SK-N-SH (cell line): Measurements from ENCODE around the gene CDKAL1. TPM values are rescaled to one million over a fixed set of nuclear protein-coding genes. Genes with fewer than 3 reads are reported as not detected.
A peak's percentile ranks its signal among the peaks of the same experiment; 100 is the strongest.
"Not testable (repeated sequence)": the region's sequence is repeated elsewhere in the genome, so short reads cannot be mapped to it uniquely, and the experiment has no call there.

Experiments used
- CTCF ChIA-PET: fragments of 300-600, 350-600 bp; formaldehyde crosslinking; extraction: SDS; loops from one replicate; lab custom pipeline; 2021; lab: Yijun Ruan, JAX
- POLR2A ChIA-PET: fragments of 350-600 bp; sonication (Branson Sonifier 250); formaldehyde crosslinking; extraction: SDS; loops from one replicate; lab custom pipeline; 2020; ENCODE audit warnings: antibody characterized with exemption, inconsistent platforms; lab: Yijun Ruan, JAX
- DNase-seq: peaks from one replicate; pipeline ENCODE4 v3.0.0; 2012
- H2AFZ ChIP-seq: fragments of 200-600 bp; sonication (generic); 2 replicates; pipeline ENCODE4 v1.8.1; 2016; ENCODE audit warnings: antibody characterized with exemption, mild to moderate bottlenecking, low read depth
- H3F3A ChIP-seq: fragments of 200-600 bp; sonication (generic); replicated peaks from 2 replicates; pipeline ENCODE3; 2016; ENCODE audit warnings: antibody characterized with exemption, mild to moderate bottlenecking; ENCODE audit not compliant: insufficient read depth
- H3K27ac ChIP-seq, 2 experiments: fragments of 200-500 bp in 1 of 2; fragments of 200-600 bp in 1 of 2; sonication (Bioruptor generic) in 1 of 2; sonication (generic), shearing (Covaris generic) in 1 of 2; 2 replicates each; pipeline versions ENCODE4 v1.5.1 to v1.6.1; 2014 to 2016; ENCODE audit warnings: low read depth in 2 of 2, inconsistent platforms in 1 of 2, low read length in 1 of 2, mild to moderate bottlenecking in 1 of 2, mixed read lengths in 1 of 2
- H3K27me3 ChIP-seq: fragments of 200-600 bp; sonication (generic), shearing (Covaris generic); 2 replicates; pipeline ENCODE4 v1.6.1; 2016; ENCODE audit warnings: mixed run types; ENCODE audit not compliant: insufficient read depth
- H3K36me3 ChIP-seq, 2 experiments: fragments of 200-500 bp in 1 of 2; fragments of 200-600 bp in 1 of 2; sonication (Bioruptor generic) in 1 of 2; sonication (generic) in 1 of 2; replicated peaks in 1 of 2; 2 replicates each; pipeline versions ENCODE3 to v1.5.1; 2014 to 2016; ENCODE audit warnings: low read length in 1 of 2, mild to moderate bottlenecking in 1 of 2; ENCODE audit not compliant: insufficient read depth in 2 of 2, control insufficient read depth in 1 of 2
- H3K4me1 ChIP-seq, 2 experiments: fragments of 200-500 bp in 1 of 2; fragments of 200-600 bp in 1 of 2; sonication (Bioruptor generic) in 1 of 2; sonication (generic), shearing (Covaris generic) in 1 of 2; 2 replicates each; pipeline versions ENCODE4 v1.5.1 to v1.6.1; 2014 to 2016; ENCODE audit warnings: low read depth in 1 of 2, low read length in 1 of 2, mixed run types in 1 of 2; ENCODE audit not compliant: insufficient read depth in 2 of 2, control insufficient read depth in 1 of 2
- H3K4me2 ChIP-seq: fragments of 200-600 bp; sonication (generic), shearing (Covaris generic); 2 replicates; pipeline ENCODE4 v1.6.1; 2017; ENCODE audit warnings: mixed run types
- H3K4me3 ChIP-seq, 2 experiments: fragments of 200-500 bp in 1 of 2; fragments of 200-600 bp in 1 of 2; sonication (Bioruptor generic) in 1 of 2; sonication (generic), shearing (Covaris generic) in 1 of 2; 2 replicates each; pipeline versions ENCODE4 v1.5.1 to v1.8.1; 2014 to 2016; ENCODE audit warnings: low read depth in 2 of 2, inconsistent platforms in 1 of 2, low read length in 1 of 2, mild to moderate bottlenecking in 1 of 2, mixed read lengths in 1 of 2, moderate library complexity in 1 of 2
- H3K79me2 ChIP-seq: fragments of 200-600 bp; sonication (generic); 2 replicates; pipeline ENCODE4 v1.8.1; 2017; ENCODE audit warnings: mild to moderate bottlenecking; ENCODE audit not compliant: insufficient read depth
- H3K9ac ChIP-seq: fragments of 200-600 bp; sonication (generic); 2 replicates; pipeline ENCODE4 v1.6.1; 2017; ENCODE audit warnings: mixed run types
- H3K9me2 ChIP-seq: fragments of 200-600 bp; sonication (generic); 2 replicates; pipeline ENCODE4 v1.6.1; 2017; ENCODE audit warnings: mixed run types
- H3K9me3 ChIP-seq: fragments of 200-600 bp; sonication (generic); 2 replicates; pipeline ENCODE4 v1.6.1; 2017; ENCODE audit warnings: mixed run types, mild to moderate bottlenecking, moderate library complexity
- H4K20me1 ChIP-seq: fragments of 200-600 bp; sonication (generic); 2 replicates; pipeline ENCODE4 v1.6.1; 2017; ENCODE audit warnings: mild to moderate bottlenecking, mixed run types; ENCODE audit not compliant: insufficient read depth
- RCOR1 ChIP-seq: fragments of 150-350 bp; IDR thresholded peaks from 2 replicates; pipeline ENCODE4 v1.6.1; 2017; ENCODE audit warnings: antibody characterized with exemption, low read length
- TCF12 ChIP-seq: IDR thresholded peaks from 2 replicates; pipeline ENCODE4 v1.4.0; 2012
- WGBS: methylation state at CpG from one replicate; pipeline ENCODE4 v1.1.6; 2017; ENCODE audit warnings: low lambda C conversion rate; 5-methylcytosine and 5-hydroxymethylcytosine counted together
- polyA plus RNA-seq, 3 experiments: library from polyadenylated mRNA; depleted of rRNA; stranded (reverse); fragments of >200 nt; gene quantifications; 2 replicates each; pipeline ENCODE4 v1.2.3, GENCODE V29; 2012
- TF ChIP-seq, protein P1 (sequence below): IDR thresholded peaks from 2 replicates; pipeline ENCODE4 v1.6.1; 2012; ENCODE audit warnings: mild to moderate bottlenecking, low read depth, low read length, moderate library complexity
- TF ChIP-seq, protein P2 (sequence below): IDR thresholded peaks from 2 replicates; pipeline ENCODE4 v1.4.0; 2012; ENCODE audit warnings: low read depth, borderline replicate concordance
- TF ChIP-seq, protein P3 (sequence below): IDR thresholded peaks from 2 replicates; pipeline ENCODE4; 2012

Gene CDKAL1
- polyA plus RNA-seq, 1 of the 3 experiments (the other 2 are of a cell fraction), result 2.6 TPM

DNA sequence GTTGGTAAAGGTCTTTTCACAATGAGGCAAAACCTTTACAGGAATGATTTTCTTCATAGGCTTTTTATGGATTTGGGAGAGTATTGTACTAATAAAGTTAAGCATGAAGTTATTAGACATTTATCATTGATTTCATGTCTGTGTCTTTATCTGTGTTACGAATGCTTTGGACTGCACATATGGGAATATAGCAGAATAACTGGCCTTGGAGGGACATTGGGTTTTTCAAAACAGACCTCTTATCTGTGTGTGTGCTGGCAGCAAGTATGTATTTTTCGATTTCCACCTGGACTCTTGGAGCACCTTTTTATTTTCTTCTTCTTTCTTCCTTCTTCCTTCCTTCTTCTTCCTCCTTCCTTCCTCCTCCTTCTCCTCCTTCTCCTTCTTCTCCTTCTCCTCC, 74.6 kb downstream of the CDKAL1 start (continued):
- TF ChIP-seq, protein P1, sequence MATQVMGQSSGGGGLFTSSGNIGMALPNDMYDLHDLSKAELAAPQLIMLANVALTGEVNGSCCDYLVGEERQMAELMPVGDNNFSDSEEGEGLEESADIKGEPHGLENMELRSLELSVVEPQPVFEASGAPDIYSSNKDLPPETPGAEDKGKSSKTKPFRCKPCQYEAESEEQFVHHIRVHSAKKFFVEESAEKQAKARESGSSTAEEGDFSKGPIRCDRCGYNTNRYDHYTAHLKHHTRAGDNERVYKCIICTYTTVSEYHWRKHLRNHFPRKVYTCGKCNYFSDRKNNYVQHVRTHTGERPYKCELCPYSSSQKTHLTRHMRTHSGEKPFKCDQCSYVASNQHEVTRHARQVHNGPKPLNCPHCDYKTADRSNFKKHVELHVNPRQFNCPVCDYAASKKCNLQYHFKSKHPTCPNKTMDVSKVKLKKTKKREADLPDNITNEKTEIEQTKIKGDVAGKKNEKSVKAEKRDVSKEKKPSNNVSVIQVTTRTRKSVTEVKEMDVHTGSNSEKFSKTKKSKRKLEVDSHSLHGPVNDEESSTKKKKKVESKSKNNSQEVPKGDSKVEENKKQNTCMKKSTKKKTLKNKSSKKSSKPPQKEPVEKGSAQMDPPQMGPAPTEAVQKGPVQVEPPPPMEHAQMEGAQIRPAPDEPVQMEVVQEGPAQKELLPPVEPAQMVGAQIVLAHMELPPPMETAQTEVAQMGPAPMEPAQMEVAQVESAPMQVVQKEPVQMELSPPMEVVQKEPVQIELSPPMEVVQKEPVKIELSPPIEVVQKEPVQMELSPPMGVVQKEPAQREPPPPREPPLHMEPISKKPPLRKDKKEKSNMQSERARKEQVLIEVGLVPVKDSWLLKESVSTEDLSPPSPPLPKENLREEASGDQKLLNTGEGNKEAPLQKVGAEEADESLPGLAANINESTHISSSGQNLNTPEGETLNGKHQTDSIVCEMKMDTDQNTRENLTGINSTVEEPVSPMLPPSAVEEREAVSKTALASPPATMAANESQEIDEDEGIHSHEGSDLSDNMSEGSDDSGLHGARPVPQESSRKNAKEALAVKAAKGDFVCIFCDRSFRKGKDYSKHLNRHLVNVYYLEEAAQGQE, result no peak
- no peak for TF ChIP-seq RCOR1

DNA sequence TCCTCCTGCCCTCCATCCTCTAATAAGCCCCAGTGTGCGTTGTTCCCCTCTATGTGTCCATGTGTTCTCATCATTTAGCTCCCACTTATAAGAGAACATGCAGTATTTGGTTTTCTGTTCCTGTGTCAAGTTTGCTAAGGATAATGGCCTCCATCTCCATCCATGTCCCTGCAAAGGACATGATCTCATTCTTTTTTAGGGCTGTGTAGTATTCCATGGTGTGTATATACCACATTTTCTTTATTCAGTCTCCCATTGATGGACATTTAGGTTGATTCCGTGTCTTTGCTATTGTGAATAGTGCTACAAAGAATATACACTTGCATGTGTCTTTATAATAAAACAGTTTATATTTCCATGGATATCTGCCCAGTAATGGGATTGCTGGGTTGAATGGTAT, 75.7 kb downstream of the CDKAL1 start:
- H2AFZ ChIP-seq, H4K20me1 ChIP-seq, H3K9ac ChIP-seq, H3F3A ChIP-seq, H3K27ac ChIP-seq, POLR2A ChIA-PET, H3K4me3 ChIP-seq, DNase-seq, H3K9me3 ChIP-seq, H3K36me3 ChIP-seq, CTCF ChIA-PET, H3K4me2 ChIP-seq, H3K9me2 ChIP-seq, H3K4me1 ChIP-seq, H3K79me2 ChIP-seq, H3K27me3 ChIP-seq: not testable (repeated sequence)
- 97% methylated on average over 2 of the region's 2 CpGs for WGBS

DNA sequence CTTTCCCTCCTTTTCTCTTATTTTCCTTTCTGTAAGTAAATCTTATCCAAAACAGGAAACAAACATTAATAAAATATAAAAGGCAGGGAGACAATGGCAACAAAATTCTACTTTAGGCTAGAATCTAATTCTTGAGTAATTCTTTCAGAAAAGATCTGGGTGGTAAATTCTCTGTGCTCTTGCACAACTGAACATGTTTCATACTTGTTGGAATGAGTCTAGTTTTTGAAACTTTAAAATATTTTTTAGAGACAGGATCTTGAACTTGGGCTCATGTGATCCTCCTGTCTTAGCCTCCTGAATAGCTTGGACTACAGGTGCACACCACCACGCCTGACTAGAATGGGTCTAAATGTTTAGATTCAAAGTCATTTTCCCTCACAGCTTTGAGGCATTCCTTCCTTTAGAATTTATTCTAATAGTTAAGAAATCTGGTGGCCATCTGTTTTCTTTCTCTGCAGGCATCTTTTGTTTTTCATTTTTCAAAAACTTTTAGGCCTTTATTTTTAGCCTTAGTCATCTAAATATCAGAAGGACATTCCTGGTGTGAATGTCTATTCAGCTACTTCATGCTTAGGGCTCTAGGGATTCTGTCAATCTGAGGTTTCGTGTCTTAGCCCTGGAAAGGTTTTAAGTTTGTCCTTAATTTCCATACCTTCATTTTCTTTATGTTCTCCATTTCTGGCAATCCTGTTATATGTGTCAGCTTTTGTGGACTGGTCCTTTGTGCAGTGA, 76.5 kb downstream of the CDKAL1 start:
- no peaks in the 10 kb centered on the region for H4K20me1 ChIP-seq
- 91% methylated on average over 2 of the region's 2 CpGs for WGBS
- no peaks in the 10 kb centered on the region for H3K4me1 ChIP-seq
- H3K9me2 ChIP-seq, result 0 out of 2 replicates have a peak, but pooled peaks cover 5% of the 10 kb centered on the region
- H2AFZ ChIP-seq, result no peak overlapping the region
- DNase-seq, result no peak
- peaks cover 4% of the 10 kb centered on the region for H3F3A ChIP-seq
- no peaks in the 10 kb centered on the region for H3K79me2 ChIP-seq
- H3K9ac ChIP-seq, result no peak overlapping the region
- 0 out of 4 replicates have a peak overlapping the region, but pooled peaks of 1 of the 2 experiments have one; percentile 24 for H3K27ac ChIP-seq
- H3K36me3 ChIP-seq, result no peaks in the 10 kb centered on the region
- H3K4me2 ChIP-seq, result no peak overlapping the region
- no peak overlapping the region for H3K4me3 ChIP-seq
- POLR2A ChIA-PET, result no interaction called here
- H3K27me3 ChIP-seq, result no peaks in the 10 kb centered on the region
- no peaks in the 10 kb centered on the region for H3K9me3 ChIP-seq
- TF ChIP-seq TCF12, result peak; percentile 47; the same call in 1 of the 2 replicates
- TF ChIP-seq, protein P2, sequence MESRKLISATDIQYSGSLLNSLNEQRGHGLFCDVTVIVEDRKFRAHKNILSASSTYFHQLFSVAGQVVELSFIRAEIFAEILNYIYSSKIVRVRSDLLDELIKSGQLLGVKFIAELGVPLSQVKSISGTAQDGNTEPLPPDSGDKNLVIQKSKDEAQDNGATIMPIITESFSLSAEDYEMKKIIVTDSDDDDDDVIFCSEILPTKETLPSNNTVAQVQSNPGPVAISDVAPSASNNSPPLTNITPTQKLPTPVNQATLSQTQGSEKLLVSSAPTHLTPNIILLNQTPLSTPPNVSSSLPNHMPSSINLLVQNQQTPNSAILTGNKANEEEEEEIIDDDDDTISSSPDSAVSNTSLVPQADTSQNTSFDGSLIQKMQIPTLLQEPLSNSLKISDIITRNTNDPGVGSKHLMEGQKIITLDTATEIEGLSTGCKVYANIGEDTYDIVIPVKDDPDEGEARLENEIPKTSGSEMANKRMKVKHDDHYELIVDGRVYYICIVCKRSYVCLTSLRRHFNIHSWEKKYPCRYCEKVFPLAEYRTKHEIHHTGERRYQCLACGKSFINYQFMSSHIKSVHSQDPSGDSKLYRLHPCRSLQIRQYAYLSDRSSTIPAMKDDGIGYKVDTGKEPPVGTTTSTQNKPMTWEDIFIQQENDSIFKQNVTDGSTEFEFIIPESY, result no peak
- TF ChIP-seq, protein P3, sequence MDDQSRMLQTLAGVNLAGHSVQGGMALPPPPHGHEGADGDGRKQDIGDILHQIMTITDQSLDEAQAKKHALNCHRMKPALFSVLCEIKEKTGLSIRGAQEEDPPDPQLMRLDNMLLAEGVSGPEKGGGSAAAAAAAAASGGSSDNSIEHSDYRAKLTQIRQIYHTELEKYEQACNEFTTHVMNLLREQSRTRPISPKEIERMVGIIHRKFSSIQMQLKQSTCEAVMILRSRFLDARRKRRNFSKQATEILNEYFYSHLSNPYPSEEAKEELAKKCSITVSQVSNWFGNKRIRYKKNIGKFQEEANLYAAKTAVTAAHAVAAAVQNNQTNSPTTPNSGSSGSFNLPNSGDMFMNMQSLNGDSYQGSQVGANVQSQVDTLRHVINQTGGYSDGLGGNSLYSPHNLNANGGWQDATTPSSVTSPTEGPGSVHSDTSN, result no peak
- TF ChIP-seq, all 33 proteins: peak for 1
- CTCF ChIA-PET, result no interaction called here

DNA sequence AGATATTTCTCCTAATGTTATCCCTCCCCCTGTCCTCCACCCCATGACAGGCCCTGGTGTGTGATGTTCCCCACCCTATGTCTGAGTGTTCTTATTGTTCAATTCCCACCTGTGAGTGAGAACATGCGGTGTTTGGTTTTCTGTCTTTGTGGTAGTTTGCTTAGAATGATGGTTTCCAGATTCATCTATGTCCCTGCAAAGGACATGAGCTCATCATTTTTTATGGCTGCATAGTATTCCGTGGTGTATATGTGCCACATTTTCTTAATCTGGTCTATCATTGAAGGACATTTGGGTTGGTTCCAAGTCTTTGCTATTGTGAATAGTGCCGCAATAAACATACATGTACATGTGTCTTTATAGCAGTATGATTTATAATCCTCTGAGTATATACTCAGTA, 83.3 kb downstream of the CDKAL1 start:
- H3K79me2 ChIP-seq, DNase-seq, H3K9me3 ChIP-seq, H3K27ac ChIP-seq, H3K27me3 ChIP-seq, CTCF ChIA-PET, H3K4me2 ChIP-seq, H3K4me3 ChIP-seq, POLR2A ChIA-PET, H3K9me2 ChIP-seq, H2AFZ ChIP-seq, H3K9ac ChIP-seq, H4K20me1 ChIP-seq, H3K36me3 ChIP-seq: not testable (repeated sequence)
- Histone ChIP-seq H3K4me1 (peaks cover 0 to 32% of the 10 kb centered on the region in 2 experiments; a peak in 2 of 4 replicates), H3F3A (peaks cover 18% of the 10 kb centered on the region)
- WGBS, result 96% methylated on average over 3 of the region's 3 CpGs
